Ascending aorta (tissue), 2 donors: ENCODE results near the gene PIP4K2C. TPM values are rescaled to one million over a fixed set of nuclear protein-coding genes. Genes with fewer than 3 reads are reported as not detected.
A peak's percentile ranks its signal among the peaks of the same experiment; 100 is the strongest.

Experiments used
- DNase-seq, 2 donors: peaks; one replicate each; pipeline ENCODE4 v3.0.0-alpha.2; 2019; ENCODE audit warnings: low spot score in 2 of 2
- H3K27ac ChIP-seq, 2 donors: fragments of 200-600 bp; sonication (generic); one replicate each; pipeline ENCODE4 v1.5.1; 2016 to 2017; ENCODE audit warnings: mild to moderate bottlenecking in 1 of 2
- H3K27me3 ChIP-seq: fragments of 200-600 bp; sonication (generic); one replicate; pipeline ENCODE4 v1.5.1; 2017
- H3K36me3 ChIP-seq, 2 donors: fragments of 200-600 bp; sonication (generic); one replicate each; pipeline ENCODE4 v1.5.1; 2016
- H3K4me1 ChIP-seq, 2 donors: fragments of 200-600 bp; sonication (generic); one replicate each; pipeline ENCODE4 v1.5.1; 2016 to 2017; ENCODE audit warnings: mild to moderate bottlenecking in 1 of 2
- H3K4me3 ChIP-seq, 2 donors: fragments of 200-600 bp; sonication (generic); one replicate each; pipeline ENCODE4 v1.5.1; 2016 to 2017; ENCODE audit warnings: mild to moderate bottlenecking in 1 of 2
- H3K9me3 ChIP-seq, 2 donors: fragments of 200-600 bp; sonication (generic); one replicate each; pipeline ENCODE4 v1.5.1; 2016
- CTCF ChIP-seq, 3 experiments: fragments of 200-600 bp in 2 of 3; fragments of 450-650 bp in 1 of 3; sonication (generic) in 2 of 3; IDR thresholded peaks; one replicate each; pipeline ENCODE4 v1.5.1; 2016 to 2019; ENCODE audit warnings: antibody characterized with exemption in 3 of 3, mild to moderate bottlenecking in 1 of 3, moderate library complexity in 1 of 3
- intact Hi-C: fragments of 100-400 bp; cut with DNase I; formaldehyde crosslinking; loops from one replicate; pipeline ENCODE4 v1.15.1; 2023
- total RNA-seq: library from RNA; depleted of rRNA; stranded (reverse); fragments of >200 nt; gene quantifications from one replicate; pipeline ENCODE4 v1.1.0, GENCODE V29; 2016

Gene PIP4K2C
- total RNA-seq, 1 donor from 2014 or later, result 153 TPM

GRCh38 chr12:57628280-57629191 is 37.5 kb downstream of the PIP4K2C start:
- no peak for TF ChIP-seq CTCF (IDR thresholded peaks at IDR 0.05)
- H3K27ac ChIP-seq, result no peak overlapping the region

GRCh38 chr12:57629897-57630471 is 39.0 kb downstream of the PIP4K2C start:
- Histone ChIP-seq H3K9me3 (no peaks in the 10 kb centered on the region), H3K4me1 (peaks cover 4 to 7% of the 10 kb centered on the region in 2 donors), H3K36me3 (peaks cover 6% of the 10 kb centered on the region in 2 donors), H3K27me3 (no peaks in the 10 kb centered on the region), H3K4me3 (no peak overlapping the region), H3K27ac (no peak overlapping the region)
- TF ChIP-seq CTCF (IDR thresholded peaks at IDR 0.05), result no peak
- intact Hi-C loops, result no loop called here
- no peak for DNase-seq

More at GRCh38 chr12:57628280-57629191, 37.5 kb downstream of the PIP4K2C start:
- Histone ChIP-seq H3K4me3 (no peak overlapping the region), H3K36me3 (peaks cover 6% of the 10 kb centered on the region in 2 donors), H3K9me3 (no peaks in the 10 kb centered on the region), H3K27me3 (no peaks in the 10 kb centered on the region), H3K4me1 (peaks cover 4 to 7% of the 10 kb centered on the region in 2 donors)
- intact Hi-C loops, result no loop called here
- no peak for DNase-seq

- no peaks in the 10 kb centered on the region for H3K27me3 ChIP-seq
- no peaks in the 10 kb centered on the region for H3K9me3 ChIP-seq
- intact Hi-C loops, result no loop called here
- no peak overlapping the region for H3K4me3 ChIP-seq
- no peak for TF ChIP-seq CTCF (IDR thresholded peaks at IDR 0.05)
- DNase-seq, result no peak
- no peak overlapping the region for H3K27ac ChIP-seq
- H3K4me1 ChIP-seq, result peaks cover 4 to 7% of the 10 kb centered on the region in 2 donors
- peaks cover under 1 to 5% of the 10 kb centered on the region in 2 donors for H3K36me3 ChIP-seq
Measured at GRCh38 chr12:57630891-57631433, 40.0 kb downstream of the PIP4K2C start.

- intact Hi-C loops, result loop anchor here (2.0 kb wide), 1 partner anchor 63 kb away; the partner anchor contains the start of gene OS9
- no peaks in the 10 kb centered on the region for H3K27me3 ChIP-seq
- TF ChIP-seq CTCF (IDR thresholded peaks at IDR 0.05), result no peak
- peaks cover 4 to 7% of the 10 kb centered on the region in 2 donors for H3K4me1 ChIP-seq
- no peaks in the 10 kb centered on the region for H3K36me3 ChIP-seq
- DNase-seq, result no peak
- peak overlapping the region; percentile 69 to 82 for H3K4me3 ChIP-seq
- H3K9me3 ChIP-seq, result no peaks in the 10 kb centered on the region
- no peak overlapping the region for H3K27ac ChIP-seq
Measured at GRCh38 chr12:57631566-57632072, 40.6 kb downstream of the PIP4K2C start.

GRCh38 chr12:57632073-57632957 is 41.3 kb downstream of the PIP4K2C start:
- no peak for DNase-seq
- H3K4me3 ChIP-seq, result peak overlapping the region; percentile 69 to 82
- H3K4me1 ChIP-seq, result peaks cover 4 to 7% of the 10 kb centered on the region in 2 donors
- no peaks in the 10 kb centered on the region for H3K27me3 ChIP-seq
- H3K9me3 ChIP-seq, result no peaks in the 10 kb centered on the region
- no peak overlapping the region for H3K27ac ChIP-seq
- no peak for TF ChIP-seq CTCF (IDR thresholded peaks at IDR 0.05)
- H3K36me3 ChIP-seq, result no peaks in the 10 kb centered on the region
- intact Hi-C loops, result loop anchor here (2.0 kb wide), 1 partner anchor 62 kb away; the partner anchor contains the start of gene OS9
